ENCODE data around the gene CDK7.

The CDK7 gene

GRCh38 chr5:69326365-69326764 lies 91.7 kb downstream of the CDK7 start:
- H3K27me3 ChIP-seq (ENCODE audit: insufficient read depth, low read length), result no peaks in the 10 kb centered on the region
- H3F3A ChIP-seq (ENCODE audit: insufficient read depth, low read length), result no peaks in the 10 kb centered on the region
- 0 out of 2 replicates have a peak, but pooled peaks cover 3% of the 10 kb centered on the region for H3K36me3 ChIP-seq (ENCODE audit: insufficient read depth, low read length)
- no peak overlapping the region for H3K4me2 ChIP-seq (ENCODE audit: low read length)
- H3K79me2 ChIP-seq (ENCODE audit: insufficient read depth, low read length), result no peaks in the 10 kb centered on the region
- H3K27ac ChIP-seq (ENCODE audit: low read depth, low read length, poor library complexity, severe bottlenecking), result no peak overlapping the region
- TF ChIP-seq CTCF (IDR thresholded peaks at IDR 0.05; ENCODE audit: low read length) (no peak), EZH2 (IDR thresholded peaks at IDR 0.05; ENCODE audit: borderline replicate concordance, low read length) (no peak)
- H4K20me1 ChIP-seq (ENCODE audit: insufficient read depth, low read length), result no peaks in the 10 kb centered on the region
- no peak overlapping the region for H2AFZ ChIP-seq (ENCODE audit: low read length)
- H3K9ac ChIP-seq (ENCODE audit: low read length), result no peak overlapping the region
- H3K4me1 ChIP-seq (ENCODE audit: insufficient read depth, low read length, severe bottlenecking), result no peaks in the 10 kb centered on the region
- H3K4me3 ChIP-seq (ENCODE audit: low read depth, low read length, poor library complexity, severe bottlenecking), result no peak overlapping the region
- H3K9me3 ChIP-seq (ENCODE audit: low read length), result no peaks in the 10 kb centered on the region
- no peaks in the 10 kb centered on the region for H3K9me2 ChIP-seq (ENCODE audit: low read depth, low read length)
